IMR-90 (cell line): ENCODE data around the gene ENO4. TPM values are rescaled to one million over a fixed set of nuclear protein-coding genes. Genes with fewer than 3 reads are reported as not detected.

Source experiments
- ATAC-seq: fragments of 200-7000 bp; cut with Tn5 transposase; 2 replicates; pipeline ENCODE4 v1.9.1; 2020; ENCODE audit warnings: low read depth, mild to moderate bottlenecking, moderate library complexity
- BruUV-seq: library from RNA; stranded (reverse); fragments of 400-500 nt; replicated peaks from 2 replicates; lab custom pipeline; 2021; lab: Mats Ljungman, UMichigan
- CTCF ChIA-PET: fragments of 300-600 bp; formaldehyde crosslinking; extraction: SDS; loops from one replicate; lab custom pipeline; 2021; ENCODE audit warnings: antibody characterized with exemption; lab: Yijun Ruan, JAX
- POLR2A ChIA-PET: fragments of 300-600 bp; sonication (Branson Sonifier 250); formaldehyde crosslinking; loops from one replicate; lab custom pipeline; 2022; ENCODE audit warnings: antibody characterized with exemption; ENCODE audit not compliant: unreplicated experiment; lab: Charles Lee
- DNase-seq: peaks from one replicate; pipeline ENCODE4 v3.0.0; 2013
- H2AFZ ChIP-seq: replicated peaks from 2 replicates; pipeline ENCODE3; 2013; ENCODE audit warnings: low read length, mild to moderate bottlenecking; ENCODE audit not compliant: poor library complexity
- H2AK5ac ChIP-seq: 2 replicates; pipeline ENCODE4 v1.6.1; 2013; ENCODE audit warnings: low read depth, low read length, inconsistent platforms
- H2AK9ac ChIP-seq: replicated peaks from 2 replicates; pipeline ENCODE3; 2013; ENCODE audit warnings: mild to moderate bottlenecking, low read depth, low read length, moderate library complexity; ENCODE audit not compliant: poor library complexity
- H2BK120ac ChIP-seq: 2 replicates; pipeline ENCODE4 v1.6.1; 2013; ENCODE audit warnings: low read depth, low read length, inconsistent platforms
- H2BK15ac ChIP-seq: 3 replicates; pipeline ENCODE4 v1.6.1; 2013; ENCODE audit warnings: low read depth, low read length, inconsistent platforms
- H2BK20ac ChIP-seq: 2 replicates; pipeline ENCODE4 v1.6.1; 2013; ENCODE audit warnings: low read depth, mild to moderate bottlenecking, inconsistent platforms, low read length, moderate library complexity
- H2BK5ac ChIP-seq: 2 replicates; pipeline ENCODE4 v1.6.1; 2013; ENCODE audit warnings: mild to moderate bottlenecking, low read depth, low read length, inconsistent platforms; ENCODE audit not compliant: poor library complexity, severe bottlenecking
- H3K14ac ChIP-seq: replicated peaks from 2 replicates; pipeline ENCODE4 v1.6.1; 2013; ENCODE audit warnings: low read depth, low read length, inconsistent platforms
- H3K18ac ChIP-seq: 2 replicates; pipeline ENCODE4 v1.6.1; 2013; ENCODE audit warnings: low read depth, low read length, control low read depth
- H3K23ac ChIP-seq: 2 replicates; pipeline ENCODE4 v1.6.1; 2013; ENCODE audit warnings: low read depth, low read length, inconsistent platforms
- H3K27ac ChIP-seq: 2 replicates; pipeline ENCODE4 v1.5.1; 2013; ENCODE audit warnings: mild to moderate bottlenecking, control low read depth, low read length; ENCODE audit not compliant: insufficient read depth
- H3K27me3 ChIP-seq: 2 replicates; pipeline ENCODE4 v1.6.1; 2013; ENCODE audit warnings: low read length; ENCODE audit not compliant: control insufficient read depth, insufficient read depth
- H3K36me3 ChIP-seq: 2 replicates; pipeline ENCODE4 v1.6.1; 2013; ENCODE audit warnings: low read length, mixed read lengths; ENCODE audit not compliant: control insufficient read depth, insufficient read depth
- H3K4ac ChIP-seq: 2 replicates; pipeline ENCODE4 v1.6.1; 2013; ENCODE audit warnings: low read depth, low read length, inconsistent platforms
- H3K4me1 ChIP-seq: 2 replicates; pipeline ENCODE4 v1.6.1; 2013; ENCODE audit warnings: low read length, mixed read lengths; ENCODE audit not compliant: control insufficient read depth, insufficient read depth
- H3K4me2 ChIP-seq: 2 replicates; pipeline ENCODE4 v1.6.1; 2013; ENCODE audit warnings: low read depth, mild to moderate bottlenecking, control low read depth, low read length, moderate library complexity
- H3K4me3 ChIP-seq: 2 replicates; pipeline ENCODE4 v1.5.1; 2013; ENCODE audit warnings: low read depth, mild to moderate bottlenecking, control low read depth, low read length, moderate library complexity; ENCODE audit not compliant: insufficient read depth
- H3K56ac ChIP-seq: 2 replicates; pipeline ENCODE4 v1.6.1; 2013; ENCODE audit warnings: low read length, inconsistent platforms; ENCODE audit not compliant: insufficient read depth; ENCODE audit errors: extremely low read depth
- H3K79me1 ChIP-seq, 2 experiments: 2 replicates each; pipeline ENCODE4 v1.6.1; 2013; ENCODE audit warnings: low read length in 2 of 2, inconsistent platforms in 1 of 2, low read depth in 1 of 2
- H3K9ac ChIP-seq: 2 replicates; pipeline ENCODE4 v1.6.1; 2013; ENCODE audit warnings: low read depth, low read length, control low read depth
- H3K9me1 ChIP-seq: 2 replicates; pipeline ENCODE4 v1.6.1; 2013; ENCODE audit warnings: low read length, inconsistent platforms; ENCODE audit not compliant: insufficient read depth
- H3K9me3 ChIP-seq: 2 replicates; pipeline ENCODE4 v1.6.1; 2013; ENCODE audit warnings: low read length; ENCODE audit not compliant: control insufficient read depth, insufficient read depth
- H4K20me1 ChIP-seq: 2 replicates; pipeline ENCODE4 v1.6.1; 2013; ENCODE audit warnings: low read length, inconsistent platforms; ENCODE audit not compliant: insufficient read depth
- H4K5ac ChIP-seq: 2 replicates; pipeline ENCODE4 v1.6.1; 2013; ENCODE audit warnings: mild to moderate bottlenecking, low read depth, low read length, control low read depth
- H4K8ac ChIP-seq, 2 experiments: 2 replicates each; pipeline ENCODE4 v1.6.1; 2013; ENCODE audit warnings: low read depth in 2 of 2, low read length in 2 of 2, control low read depth in 1 of 2, inconsistent platforms in 1 of 2
- H4K91ac ChIP-seq: 2 replicates; pipeline ENCODE4 v1.6.1; 2013; ENCODE audit warnings: low read depth, low read length, inconsistent platforms; ENCODE audit not compliant: insufficient read depth
- BHLHE40 ChIP-seq: fragments of 150-350 bp; IDR thresholded peaks from 2 replicates; pipeline ENCODE4 v1.6.1; 2016; ENCODE audit warnings: mild to moderate bottlenecking, low read depth, low read length
- CHD1 ChIP-seq: IDR thresholded peaks from 2 replicates; pipeline ENCODE4 v1.6.1; 2012; ENCODE audit warnings: low read depth, low read length, improper control_type of control experiment
- NFE2L2 ChIP-seq: fragments of 150-350 bp; IDR thresholded peaks from 2 replicates; pipeline ENCODE4 v1.6.1; 2016; ENCODE audit warnings: low read depth, mild to moderate bottlenecking, low read length
- WGBS, 2 experiments: methylation state at CpG; one replicate each; pipeline versions ENCODE4 v1.1.5 to v1.1.7; 2013; ENCODE audit warnings: missing lambda C conversion rate in 2 of 2; ENCODE audit not compliant: insufficient read length in 1 of 2; ENCODE audit errors: extremely low coverage in 2 of 2; 5-methylcytosine and 5-hydroxymethylcytosine counted together
- dilution Hi-C: fragments of 300-500 bp; cut with HindIII; formaldehyde crosslinking; loops from one replicate; pipeline ENCODE4 v1.14.3; 2018; ENCODE audit warnings: low sequenced_read_pairs; ENCODE audit not compliant: unreplicated experiment
- in situ Hi-C: fragments of 300-500 bp; cut with MboI; formaldehyde crosslinking; loops from 3 replicates; pipeline ENCODE4 v1.14.3; 2019; ENCODE audit warnings: low sequenced_read_pairs, inconsistent platforms, mixed read lengths
- intact Hi-C: fragments of 100-400 bp; cut with micrococcal nuclease; formaldehyde crosslinking; loops from 2 replicates; pipeline ENCODE4 v1.10.0; 2022
- polyA plus RNA-seq, 3 experiments: library from polyadenylated mRNA; depleted of rRNA; stranded (reverse); fragments of >200 nt; gene quantifications; 2 replicates each; pipeline ENCODE4 v1.2.3, GENCODE V29; 2012; ENCODE audit warnings: low replicate concordance in 1 of 3
- total RNA-seq: library from RNA; depleted of rRNA; stranded (reverse); fragments of >200 nt; gene quantifications from 2 replicates; pipeline ENCODE4 v1.2.3, GENCODE V29; 2012

The ENO4 gene
- total and polyA plus RNA-seq, 2 of the 4 experiments (the other 2 are of a cell fraction): under 0.01 to 0.05 TPM

- Histone ChIP-seq H2BK20ac (no peak overlapping the region), H2AK5ac (no peak overlapping the region), H3K4me3 (no peak overlapping the region), H3K27me3 (peaks cover 15% of the 10 kb centered on the region), H3K56ac (no peak overlapping the region), H2AFZ (no peak overlapping the region), H4K8ac (no peak overlapping the region), H4K91ac (no peak overlapping the region), H3K4me2 (no peak overlapping the region), H4K20me1 (no peaks in the 10 kb centered on the region), H3K36me3 (no peaks in the 10 kb centered on the region), H3K79me1 (no peaks in the 10 kb centered on the region), H3K27ac (no peak overlapping the region), H3K9me1 (no peaks in the 10 kb centered on the region), H4K5ac (no peak overlapping the region), H2BK5ac (no peak overlapping the region), H2AK9ac (no peak overlapping the region), H3K4ac (no peak overlapping the region), H3K4me1 (no peaks in the 10 kb centered on the region), H3K18ac (no peak overlapping the region), H3K9ac (no peak overlapping the region), H2BK15ac (no peak overlapping the region), H2BK120ac (no peak overlapping the region), H3K9me3 (no peaks in the 10 kb centered on the region), H3K14ac (no peak overlapping the region), H3K23ac (no peak overlapping the region)
- intact Hi-C loops: no loop called here
- BruUV-seq: no TSS peak
- ATAC-seq: no peak
- POLR2A ChIA-PET: no interaction called here
- WGBS, 2 experiments: 58% methylated on average over 8 of the region's 9 CpGs; no CpG with 5 or more reads in 1 of the 2 experiments
- in situ Hi-C loops: no loop called here
- CTCF ChIA-PET: interaction anchor here (0.5 to 0.7 kb wide), 2 partner anchors 21 to 362 kb away, joined by 3 read pairs; no protein-coding TSS in a partner anchor
- DNase-seq: no peak
- TF ChIP-seq NFE2L2 (no peak), BHLHE40 (no peak), CHD1 (no peak)
- dilution Hi-C loops: no loop called here
Observed at GRCh38 chr10:116829711-116830110, 19.6 kb upstream of the ENO4 start.
